NCI-H146 treated with DMSO at 0.1 percent for 48 hours (cell line): ENCODE results near the gene TMEM80.
A peak's percentile ranks its signal among the peaks of the same experiment; 100 is the strongest.

Source experiments
- DNase-seq: peaks from one replicate; lab custom pipeline; 2025; ENCODE audit not compliant: unreplicated experiment; lab: John Stamatoyannopoulos, UW

The TMEM80 gene

DNA sequence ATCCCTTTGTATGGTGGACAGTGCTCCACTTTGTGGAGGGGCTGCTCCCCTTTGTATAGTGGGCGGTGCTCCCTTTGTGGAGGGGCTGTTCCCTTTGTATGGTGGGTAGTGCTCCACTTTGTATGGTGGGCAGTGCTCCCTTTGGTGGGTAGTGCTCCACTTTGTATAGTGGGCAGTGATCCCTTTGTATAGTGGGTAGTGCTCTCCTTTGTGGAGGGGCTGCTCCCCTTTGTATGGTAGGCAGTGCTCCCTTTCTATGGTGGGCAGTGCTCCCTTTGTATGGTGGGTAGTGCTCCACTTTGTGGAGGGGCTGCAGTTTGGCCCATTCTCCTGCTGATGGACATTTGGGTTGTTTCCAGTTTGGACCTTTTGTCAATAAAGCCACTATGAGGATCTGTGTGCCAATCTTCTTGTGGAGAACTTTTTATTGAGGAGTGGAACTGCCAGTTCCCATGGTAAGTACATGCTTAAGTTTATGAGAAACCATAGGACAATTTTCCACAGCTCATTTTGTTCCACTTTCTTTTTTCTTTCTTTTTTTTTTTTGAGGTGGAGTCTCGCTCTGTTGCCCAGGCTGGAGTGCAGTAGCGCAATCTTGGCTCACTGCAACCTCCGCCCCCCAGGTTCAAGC is 47.1 kb downstream of the TMEM80 start:
- DNase-seq, result no peak

DNA sequence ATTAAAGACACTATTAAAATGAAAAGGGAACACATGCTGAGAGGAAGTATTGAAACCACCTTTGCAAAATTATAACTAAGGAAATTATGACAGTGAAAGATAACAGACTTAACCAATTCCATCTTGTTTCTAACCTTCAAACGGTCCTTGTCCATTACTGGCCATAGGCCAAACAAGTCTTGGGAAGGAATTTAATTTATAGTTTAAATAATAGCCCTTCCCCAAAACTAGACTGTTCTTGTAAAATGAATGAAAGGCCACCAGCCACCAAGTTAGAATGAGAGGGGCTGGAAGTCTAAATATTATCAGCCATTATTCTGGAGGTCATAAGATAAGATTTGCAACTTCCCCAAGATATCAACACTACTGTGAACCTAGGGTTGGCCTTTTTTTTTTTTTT is 49.8 kb downstream of the TMEM80 start:
- no peak for DNase-seq

DNA sequence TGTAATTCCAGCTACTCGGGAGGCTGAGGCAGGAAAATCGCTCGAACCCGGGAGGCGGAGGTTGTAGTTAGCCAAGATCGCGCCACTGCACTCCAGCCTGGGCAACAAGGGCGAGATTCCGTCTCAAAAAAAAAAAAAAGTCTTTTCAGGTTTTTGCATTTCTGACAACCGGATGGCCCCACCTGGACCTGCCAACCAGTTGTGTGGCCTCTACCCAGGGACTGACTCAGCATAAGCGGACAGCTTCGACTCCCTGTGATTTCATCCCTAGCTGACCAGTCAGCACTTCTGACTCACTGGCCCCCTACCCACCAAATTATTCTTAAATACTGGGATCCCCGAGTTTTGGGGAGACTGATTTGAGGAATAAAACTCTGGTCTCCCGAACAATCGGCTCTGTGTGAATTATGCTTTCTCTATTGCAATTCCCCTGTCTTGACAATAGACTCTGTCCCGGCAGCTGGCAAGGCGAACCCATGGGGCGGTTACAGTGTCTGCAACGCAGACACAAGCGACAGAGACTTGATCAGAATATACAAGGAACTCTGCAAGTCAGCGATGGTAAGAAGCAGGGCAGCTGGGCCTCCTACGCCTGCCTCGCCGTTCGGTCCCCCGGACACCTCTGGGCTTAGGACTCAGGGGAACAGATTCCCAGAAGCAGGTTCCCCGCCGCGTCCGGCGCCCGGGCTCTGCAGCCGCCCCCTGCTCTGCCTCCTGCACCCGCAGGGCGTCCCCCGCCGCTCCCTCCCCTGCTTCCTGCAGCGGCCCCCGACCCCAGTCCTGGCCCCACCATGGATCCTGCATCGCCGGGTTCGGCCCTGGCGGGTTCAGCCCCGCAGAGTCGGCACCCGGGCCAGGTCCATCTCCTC is 50.9 kb downstream of the TMEM80 start:
- peak; percentile 21 for DNase-seq

DNA sequence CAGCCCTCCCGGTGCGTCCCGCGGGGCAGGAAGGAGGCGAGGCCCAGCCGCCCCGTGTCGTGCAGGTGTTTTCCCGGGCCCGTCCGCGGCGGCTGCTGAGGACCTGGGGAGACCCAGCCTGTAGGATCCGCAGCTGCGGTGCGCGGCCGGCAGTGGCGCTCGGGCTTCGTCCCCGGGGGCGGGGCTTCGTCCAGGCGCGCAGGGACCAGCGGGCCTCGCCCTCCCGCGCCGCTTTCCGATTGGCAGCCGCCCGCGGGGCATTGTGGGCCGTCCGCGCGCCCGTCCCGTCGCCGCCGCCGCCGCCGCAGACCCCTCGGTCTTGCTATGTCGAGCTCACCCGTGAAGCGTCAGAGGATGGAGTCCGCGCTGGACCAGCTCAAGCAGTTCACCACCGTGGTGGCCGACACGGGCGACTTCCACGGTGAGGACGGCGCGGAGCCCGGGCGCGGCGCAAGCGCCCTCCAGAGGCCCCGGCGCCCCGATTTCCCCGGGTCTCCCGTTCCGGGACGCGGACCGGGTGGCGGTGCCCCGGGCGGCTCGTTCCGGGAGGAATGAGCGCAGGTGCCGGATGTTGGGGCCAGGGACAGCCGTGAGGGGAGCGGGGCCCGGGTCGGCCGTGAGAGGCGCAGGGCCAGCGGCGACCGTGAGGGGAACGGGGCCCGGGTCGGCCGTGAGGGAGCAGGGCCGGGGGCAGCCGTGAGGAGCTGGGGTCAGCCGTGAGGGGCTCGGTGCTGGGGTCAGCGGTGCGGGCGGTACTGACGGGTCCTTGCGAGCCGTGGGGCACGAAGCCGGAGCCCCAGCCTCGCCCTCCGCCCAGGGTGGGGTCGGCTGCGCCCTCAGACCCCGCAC is 51.8 kb downstream of the TMEM80 start, which contains the start of gene TALDO1:
Gene TALDO1 (plus strand): TSS at position 307 of the 849 bp plus-strand sequence. CDS start 18 bp downstream, at position 325.
- DNase-seq, result peak; percentile 79

DNA sequence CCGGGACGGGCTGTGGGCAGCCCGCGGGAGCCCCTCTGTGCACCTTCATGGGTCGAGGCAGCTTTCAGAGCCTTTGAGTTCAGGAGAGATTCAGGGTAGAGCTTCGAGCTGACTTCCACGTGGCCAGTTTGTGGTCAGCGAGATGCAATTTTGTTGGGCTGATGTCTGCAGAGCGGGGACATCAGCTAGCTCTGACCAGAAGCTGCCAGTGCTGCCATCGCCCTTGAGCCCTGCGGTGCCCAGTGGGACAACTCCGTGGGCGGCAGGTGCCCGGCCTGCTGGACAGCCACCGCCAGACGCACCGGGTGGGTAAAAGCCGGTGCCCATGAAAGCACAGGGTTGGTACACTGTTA is 52.4 kb downstream of the TMEM80 start:
- no peak for DNase-seq

DNA sequence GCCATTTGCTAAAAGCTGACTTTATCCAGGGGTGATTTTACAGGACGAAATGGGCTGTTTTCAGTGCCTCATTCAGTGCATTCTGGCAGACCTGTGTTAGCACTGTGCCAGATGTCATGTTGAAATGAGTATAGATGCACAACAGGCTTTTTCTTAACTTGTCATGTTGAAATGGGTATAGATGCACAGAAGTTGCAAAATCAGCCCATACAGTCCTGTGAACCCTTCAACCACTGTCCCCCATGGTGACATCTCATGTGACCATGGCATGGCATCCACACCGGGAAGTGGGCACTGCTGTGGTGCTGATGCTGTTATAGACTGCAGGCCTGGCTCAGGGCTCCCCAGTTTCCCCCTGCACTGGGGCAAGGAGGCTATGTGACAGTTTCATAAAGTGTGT is 54.1 kb downstream of the TMEM80 start:
- no peak for DNase-seq
